ENCODE results near the gene NFATC2. TPM values are rescaled to one million over a fixed set of nuclear protein-coding genes. Genes with fewer than 3 reads are reported as not detected.

Gene NFATC2
- total and polyA plus RNA-seq, 2 of the 4 experiments (the other 2 are of a cell fraction): 0.18 to 0.38 TPM

DNA sequence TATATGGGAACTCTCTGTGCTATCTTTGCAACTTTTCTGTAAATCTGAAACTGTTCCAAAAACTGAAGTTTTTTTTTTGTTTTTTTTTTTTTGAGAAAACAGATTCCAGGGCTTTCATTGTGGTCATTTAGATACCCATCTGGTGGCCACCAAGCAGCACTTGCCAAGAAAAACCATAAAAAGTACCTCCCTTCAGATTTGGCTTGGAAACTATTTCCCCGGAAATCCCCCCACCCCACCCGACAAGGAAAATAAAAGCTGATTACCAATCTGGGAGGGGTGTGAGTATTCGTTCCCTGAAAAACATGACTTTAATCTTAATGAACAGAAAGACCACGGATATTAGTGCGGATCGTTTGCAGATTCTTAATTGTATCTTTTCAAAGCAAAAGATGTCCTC is 1.9 kb downstream of the NFATC2 start:
- no peak overlapping the region for H3K4me2 ChIP-seq (ENCODE audit: low read depth, low read length)
- no CpG with 5 or more reads among the region's 6 CpGs for WGBS, 2 experiments (ENCODE audit: extremely low coverage in 2 of 2, insufficient read length in 1 of 2)
- H3K23ac ChIP-seq (ENCODE audit: low read depth, low read length): no peak overlapping the region
- intact Hi-C loops (cut with micrococcal nuclease): no loop called here
- no peak overlapping the region for H3K14ac ChIP-seq (replicated peaks; ENCODE audit: low read depth, low read length)
- no peak for TF ChIP-seq RFX5 (IDR thresholded peaks at IDR 0.05; ENCODE audit: low read depth, low read length)
- TF ChIP-seq SMC3 (IDR thresholded peaks at IDR 0.05; ENCODE audit: low read depth, low read length): no peak
- TF ChIP-seq CHD1 (IDR thresholded peaks at IDR 0.05; ENCODE audit: low read depth, low read length): no peak
- no peak for TF ChIP-seq RCOR1 (IDR thresholded peaks at IDR 0.05; ENCODE audit: insufficient replicate concordance, low read length)
- no peak for TF ChIP-seq MXI1 (IDR thresholded peaks at IDR 0.05; ENCODE audit: borderline replicate concordance, low read depth, low read length)
- no peak for TF ChIP-seq CEBPB (IDR thresholded peaks at IDR 0.05; ENCODE audit: low read depth, low read length)
- TF ChIP-seq FOS (IDR thresholded peaks at IDR 0.05; ENCODE audit: low read depth, low read length): no peak
- no peak for TF ChIP-seq BHLHE40 (IDR thresholded peaks at IDR 0.05; ENCODE audit: low read depth, low read length)
- TF ChIP-seq, protein P1, sequence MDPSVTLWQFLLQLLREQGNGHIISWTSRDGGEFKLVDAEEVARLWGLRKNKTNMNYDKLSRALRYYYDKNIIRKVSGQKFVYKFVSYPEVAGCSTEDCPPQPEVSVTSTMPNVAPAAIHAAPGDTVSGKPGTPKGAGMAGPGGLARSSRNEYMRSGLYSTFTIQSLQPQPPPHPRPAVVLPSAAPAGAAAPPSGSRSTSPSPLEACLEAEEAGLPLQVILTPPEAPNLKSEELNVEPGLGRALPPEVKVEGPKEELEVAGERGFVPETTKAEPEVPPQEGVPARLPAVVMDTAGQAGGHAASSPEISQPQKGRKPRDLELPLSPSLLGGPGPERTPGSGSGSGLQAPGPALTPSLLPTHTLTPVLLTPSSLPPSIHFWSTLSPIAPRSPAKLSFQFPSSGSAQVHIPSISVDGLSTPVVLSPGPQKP (IDR thresholded peaks at IDR 0.05; ENCODE audit: borderline replicate concordance, low read depth, low read length): no peak
- TF ChIP-seq MAFK (IDR thresholded peaks at IDR 0.05; ENCODE audit: low read depth, low read length): no peak
- no peak for TF ChIP-seq MAZ (IDR thresholded peaks at IDR 0.05; ENCODE audit: borderline replicate concordance, low read depth, low read length)
- TF ChIP-seq NFE2L2 (IDR thresholded peaks at IDR 0.05; ENCODE audit: low read depth, low read length): no peak
- TF ChIP-seq, protein P2, sequence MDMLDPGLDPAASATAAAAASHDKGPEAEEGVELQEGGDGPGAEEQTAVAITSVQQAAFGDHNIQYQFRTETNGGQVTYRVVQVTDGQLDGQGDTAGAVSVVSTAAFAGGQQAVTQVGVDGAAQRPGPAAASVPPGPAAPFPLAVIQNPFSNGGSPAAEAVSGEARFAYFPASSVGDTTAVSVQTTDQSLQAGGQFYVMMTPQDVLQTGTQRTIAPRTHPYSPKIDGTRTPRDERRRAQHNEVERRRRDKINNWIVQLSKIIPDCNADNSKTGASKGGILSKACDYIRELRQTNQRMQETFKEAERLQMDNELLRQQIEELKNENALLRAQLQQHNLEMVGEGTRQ (IDR thresholded peaks at IDR 0.05; ENCODE audit: low read depth, low read length): no peak
- TF ChIP-seq, protein P3, sequence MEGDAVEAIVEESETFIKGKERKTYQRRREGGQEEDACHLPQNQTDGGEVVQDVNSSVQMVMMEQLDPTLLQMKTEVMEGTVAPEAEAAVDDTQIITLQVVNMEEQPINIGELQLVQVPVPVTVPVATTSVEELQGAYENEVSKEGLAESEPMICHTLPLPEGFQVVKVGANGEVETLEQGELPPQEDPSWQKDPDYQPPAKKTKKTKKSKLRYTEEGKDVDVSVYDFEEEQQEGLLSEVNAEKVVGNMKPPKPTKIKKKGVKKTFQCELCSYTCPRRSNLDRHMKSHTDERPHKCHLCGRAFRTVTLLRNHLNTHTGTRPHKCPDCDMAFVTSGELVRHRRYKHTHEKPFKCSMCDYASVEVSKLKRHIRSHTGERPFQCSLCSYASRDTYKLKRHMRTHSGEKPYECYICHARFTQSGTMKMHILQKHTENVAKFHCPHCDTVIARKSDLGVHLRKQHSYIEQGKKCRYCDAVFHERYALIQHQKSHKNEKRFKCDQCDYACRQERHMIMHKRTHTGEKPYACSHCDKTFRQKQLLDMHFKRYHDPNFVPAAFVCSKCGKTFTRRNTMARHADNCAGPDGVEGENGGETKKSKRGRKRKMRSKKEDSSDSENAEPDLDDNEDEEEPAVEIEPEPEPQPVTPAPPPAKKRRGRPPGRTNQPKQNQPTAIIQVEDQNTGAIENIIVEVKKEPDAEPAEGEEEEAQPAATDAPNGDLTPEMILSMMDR (conservative IDR thresholded peaks at IDR 0.05; ENCODE audit: low read depth, low read length): no peak
- no peak for TF ChIP-seq RAD21 (IDR thresholded peaks at IDR 0.05; ENCODE audit: low read length)
- TF ChIP-seq POLR2A (IDR thresholded peaks at IDR 0.05; ENCODE audit: low read depth, low read length): no peak; the same call in 1 of the 2 replicates
- H2AFZ ChIP-seq (replicated peaks; ENCODE audit: low read length, poor library complexity): no peak overlapping the region
- CTCF ChIA-PET: no interaction called here
- in situ Hi-C loops (cut with MboI; ENCODE audit: low sequenced_read_pairs): no loop called here
- ATAC-seq (ENCODE audit: low read depth) (no peak), DNase-seq (no peak)
- H4K91ac ChIP-seq (ENCODE audit: insufficient read depth, low read depth, low read length): no peak overlapping the region
- no peak overlapping the region for H2BK15ac ChIP-seq (ENCODE audit: low read depth, low read length)
- no peak overlapping the region for H2BK20ac ChIP-seq (ENCODE audit: low read depth, low read length)
- H3K9ac ChIP-seq (ENCODE audit: low read depth, low read length): no peak overlapping the region
- H3K9me1 ChIP-seq (ENCODE audit: insufficient read depth, low read length): 0 out of 2 replicates have a peak, but pooled peaks cover 2% of the 10 kb centered on the region
- H3K18ac ChIP-seq (ENCODE audit: low read depth, low read length): no peak overlapping the region
- no peak overlapping the region for H3K4ac ChIP-seq (ENCODE audit: low read depth, low read length)
- H3K27ac ChIP-seq (ENCODE audit: insufficient read depth, low read length): no peak overlapping the region
- no peaks in the 10 kb centered on the region for H3K36me3 ChIP-seq (ENCODE audit: control insufficient read depth, insufficient read depth, low read length)
- H3K4me3 ChIP-seq (ENCODE audit: insufficient read depth, low read depth, low read length): no peak overlapping the region
- H2AK9ac ChIP-seq (replicated peaks; ENCODE audit: low read depth, low read length, poor library complexity): no peak overlapping the region
- no peaks in the 10 kb centered on the region; the same call in 1 of the 2 replicates for H3K27me3 ChIP-seq (ENCODE audit: control insufficient read depth, insufficient read depth, low read length)
- H3K4me1 ChIP-seq (ENCODE audit: control insufficient read depth, insufficient read depth, low read length): no peaks in the 10 kb centered on the region
- H4K8ac ChIP-seq (ENCODE audit: low read depth in 2 of 2, low read length in 2 of 2): no peak overlapping the region
- no peaks in the 10 kb centered on the region for H3K79me1 ChIP-seq (ENCODE audit: low read depth in 1 of 2, low read length in 2 of 2)
- H2BK120ac ChIP-seq (ENCODE audit: low read depth, low read length): no peak overlapping the region
- H4K20me1 ChIP-seq (ENCODE audit: insufficient read depth, low read length): no peaks in the 10 kb centered on the region
- no peak overlapping the region for H2BK5ac ChIP-seq (ENCODE audit: low read depth, low read length, poor library complexity, severe bottlenecking)
- no peak overlapping the region for H3K56ac ChIP-seq (ENCODE audit: extremely low read depth, insufficient read depth, low read length)
- POLR2A ChIA-PET (ENCODE audit: unreplicated experiment): no interaction called here
- H4K5ac ChIP-seq (ENCODE audit: low read depth, low read length): no peak overlapping the region
- BruUV-seq (replicated peaks): no TSS peak
- dilution Hi-C loops (cut with HindIII; ENCODE audit: low sequenced_read_pairs, unreplicated experiment): no loop called here
- H3K9me3 ChIP-seq (ENCODE audit: control insufficient read depth, insufficient read depth, low read length): peaks cover 5% of the 10 kb centered on the region; the same call in 1 of the 2 replicates
- no peak overlapping the region for H2AK5ac ChIP-seq (ENCODE audit: low read depth, low read length)

Data from IMR-90 (cell line).